Stimulated activated CD4-positive, alpha-beta T cell treated with anti-CD3 and anti-CD28 coated beads, Interleukin-1b, Interleukin-23, amount 100 ng/mL, for 48 hours (primary cell): ENCODE measurements around the gene BACH2.
"Not testable (repeated sequence)": the region's sequence is repeated elsewhere in the genome, so short reads cannot be mapped to it uniquely, and the experiment has no call there.

Source experiments
- DNase-seq: peaks from one replicate; pipeline ENCODE4 v3.0.0-alpha.2; 2020

Gene BACH2

GRCh38 chr6:90119618-90120017, 177.0 kb downstream of the BACH2 start:
- DNase-seq, result no peak

DNA sequence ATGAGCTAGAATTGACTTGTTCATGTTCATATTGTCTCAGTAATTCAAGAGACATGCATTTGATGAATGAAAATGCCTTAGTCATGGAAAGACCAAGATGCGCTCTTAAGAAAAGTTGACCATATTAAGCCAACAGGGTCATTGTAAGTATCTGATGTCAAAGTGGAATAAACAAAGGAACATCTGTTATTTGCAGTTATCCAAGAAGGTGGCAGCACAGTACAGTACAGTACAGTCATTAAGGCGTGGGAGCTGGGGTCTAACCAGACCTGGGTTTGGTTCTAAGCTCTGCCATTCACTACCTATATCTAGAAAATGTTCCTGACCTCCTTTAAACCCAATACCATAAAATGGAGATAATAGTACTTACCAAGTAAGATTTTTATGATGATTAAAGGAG, 178.1 kb downstream of the BACH2 start:
- DNase-seq, result no peak

GRCh38 chr6:90118069-90118468, 178.6 kb downstream of the BACH2 start:
- DNase-seq, result no peak

DNA sequence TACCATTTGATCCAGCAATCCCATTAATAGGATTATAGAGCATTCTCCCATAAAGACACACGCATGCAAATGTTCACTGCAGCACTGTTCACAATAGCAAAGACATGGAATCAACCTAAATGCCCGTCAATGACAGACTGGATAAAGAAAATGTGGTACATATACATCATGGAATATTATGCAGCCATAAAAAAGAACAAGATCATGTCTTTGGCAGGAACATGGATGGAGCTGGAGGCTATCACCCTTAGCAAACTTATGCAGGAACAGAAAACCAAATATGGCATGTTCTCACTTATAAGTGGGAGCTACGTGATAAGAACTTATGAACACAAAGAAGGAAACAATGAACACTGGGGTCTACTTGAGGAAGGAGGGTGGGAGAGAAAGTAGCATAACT, 180.5 kb downstream of the BACH2 start:
- DNase-seq, result not testable (repeated sequence)

DNA sequence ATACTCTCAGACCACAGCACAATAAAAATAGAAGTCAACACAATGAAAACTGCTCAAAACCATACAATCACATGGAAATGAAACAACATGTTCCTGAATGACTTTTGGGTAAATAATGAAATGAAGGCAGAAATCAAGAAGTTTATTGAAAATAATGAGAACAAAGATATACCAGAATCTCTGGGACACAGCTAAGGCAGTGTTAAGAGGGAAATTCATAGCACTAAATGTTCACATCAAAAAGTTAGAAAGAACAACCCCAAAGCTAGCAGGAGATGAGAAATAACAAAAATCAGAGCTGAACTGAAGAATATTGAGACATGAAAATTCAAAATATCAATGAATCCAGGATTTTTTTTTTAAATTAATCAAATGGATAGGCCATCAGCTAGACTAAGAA, 183.3 kb downstream of the BACH2 start:
- no peak for DNase-seq

DNA sequence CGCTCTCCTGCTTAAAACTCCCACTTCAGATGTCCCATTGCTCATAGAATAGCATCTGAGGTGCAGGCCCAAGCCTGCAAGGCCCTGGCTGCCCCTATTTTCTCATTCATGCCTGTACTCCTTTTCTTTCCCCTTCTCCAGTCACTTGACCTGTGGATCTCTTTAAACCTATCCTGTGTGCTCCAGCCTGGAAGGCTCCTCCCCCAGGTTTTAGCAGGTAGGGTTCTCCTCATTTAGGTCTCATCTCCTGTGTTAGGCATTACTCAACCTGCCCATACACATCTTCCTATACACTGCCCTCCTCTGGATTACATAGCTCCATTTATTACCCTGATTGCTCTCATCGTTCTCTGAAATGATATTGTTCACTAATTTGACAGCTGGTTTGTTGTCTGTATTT, 185.3 kb downstream of the BACH2 start:
- DNase-seq, result no peak

GRCh38 chr6:90110971-90111370, 185.7 kb downstream of the BACH2 start:
- DNase-seq, result peak; percentile 71

GRCh38 chr6:90109141-90109540, 187.5 kb downstream of the BACH2 start:
- peak; percentile 48 for DNase-seq

- DNase-seq, result peak; percentile 35
These were observed 188.8 kb downstream of the BACH2 start for GRCh38 chr6:90107771-90108282.

- no peak for DNase-seq
These were observed 189.3 kb downstream of the BACH2 start for GRCh38 chr6:90107371-90107770.

DNA sequence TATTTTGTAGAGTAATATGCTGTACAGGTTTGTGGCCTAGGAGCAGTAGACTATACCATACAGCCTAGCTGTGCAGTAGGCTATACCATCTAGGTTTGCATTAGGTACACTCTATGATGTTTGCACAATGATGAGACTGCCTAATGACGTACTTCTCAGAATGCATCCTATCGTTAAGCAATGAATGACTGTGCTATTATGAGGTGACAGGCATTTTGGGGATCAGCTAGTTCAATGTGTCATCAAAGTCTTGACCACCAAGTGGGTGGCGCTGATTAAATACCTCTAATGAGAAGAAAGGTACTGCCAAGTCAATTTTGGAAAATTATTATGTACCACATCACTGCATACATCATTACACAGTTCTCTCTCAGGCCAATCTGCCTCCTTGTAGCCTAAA, 190.2 kb downstream of the BACH2 start:
- DNase-seq, result no peak

DNA sequence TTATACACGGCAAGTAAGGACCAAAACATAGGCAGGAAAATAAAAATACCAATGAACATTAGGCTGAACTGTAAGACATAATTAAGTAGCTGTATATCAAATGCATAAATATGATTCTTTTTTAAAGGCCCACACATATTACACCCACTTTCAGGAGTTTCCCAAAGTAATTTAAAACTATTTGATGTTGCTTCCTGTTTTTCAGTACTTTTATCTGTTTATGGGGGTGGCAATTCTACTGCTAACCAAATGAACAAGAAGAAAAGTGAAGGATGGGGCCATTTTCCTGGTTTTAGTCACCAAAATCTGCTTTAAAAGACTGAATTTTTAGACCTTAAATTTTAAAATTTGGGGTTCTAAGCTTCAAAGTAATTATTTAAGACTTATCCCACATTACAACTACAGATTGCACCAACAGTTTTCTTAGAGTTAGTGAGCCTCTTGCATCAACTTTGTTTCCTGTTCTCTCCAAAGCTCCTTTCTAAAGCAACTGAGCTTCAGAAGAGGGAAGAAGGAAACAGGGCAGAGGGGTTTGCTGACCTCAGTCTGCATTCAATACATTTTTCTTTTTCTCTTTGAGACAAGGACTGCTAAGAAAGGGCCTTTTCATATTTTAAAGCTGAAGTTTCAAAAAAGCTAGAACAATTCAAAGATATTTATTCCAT, 191.0 kb downstream of the BACH2 start:
- DNase-seq, result no peak

GRCh38 chr6:90103056-90103800, 193.4 kb downstream of the BACH2 start:
- DNase-seq, result peak; percentile 53

- no peak for DNase-seq
These were observed 195.2 kb downstream of the BACH2 start for GRCh38 chr6:90101403-90101802.

GRCh38 chr6:90100059-90100665, 196.5 kb downstream of the BACH2 start:
- no peak for DNase-seq

GRCh38 chr6:90098627-90099026, 198.0 kb downstream of the BACH2 start:
- no peak for DNase-seq

GRCh38 chr6:90098001-90098531, 198.6 kb downstream of the BACH2 start:
- no peak for DNase-seq

- DNase-seq, result no peak
These were observed 199.3 kb downstream of the BACH2 start for GRCh38 chr6:90097356-90097755.

GRCh38 chr6:90096818-90097217, 199.8 kb downstream of the BACH2 start:
- DNase-seq, result no peak

DNA sequence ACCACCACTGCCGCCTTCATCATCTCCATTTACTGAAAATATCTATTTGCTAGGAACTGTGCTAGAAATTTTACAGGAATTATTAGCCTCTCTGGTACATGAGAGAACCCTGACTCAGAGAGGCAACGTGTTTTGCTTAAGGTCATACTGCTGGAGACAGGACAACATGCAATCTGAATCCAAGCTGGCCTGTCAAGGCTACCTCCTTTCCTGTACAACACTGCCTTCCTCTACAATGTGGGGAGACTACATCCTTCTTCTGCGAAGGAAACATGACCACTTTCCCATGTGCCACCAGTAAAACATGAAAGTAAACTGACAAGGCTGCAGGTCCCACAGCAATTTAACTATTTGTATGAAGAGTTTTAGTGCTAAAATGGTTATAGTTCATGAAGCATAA, 200.9 kb downstream of the BACH2 start:
- no peak for DNase-seq

DNA sequence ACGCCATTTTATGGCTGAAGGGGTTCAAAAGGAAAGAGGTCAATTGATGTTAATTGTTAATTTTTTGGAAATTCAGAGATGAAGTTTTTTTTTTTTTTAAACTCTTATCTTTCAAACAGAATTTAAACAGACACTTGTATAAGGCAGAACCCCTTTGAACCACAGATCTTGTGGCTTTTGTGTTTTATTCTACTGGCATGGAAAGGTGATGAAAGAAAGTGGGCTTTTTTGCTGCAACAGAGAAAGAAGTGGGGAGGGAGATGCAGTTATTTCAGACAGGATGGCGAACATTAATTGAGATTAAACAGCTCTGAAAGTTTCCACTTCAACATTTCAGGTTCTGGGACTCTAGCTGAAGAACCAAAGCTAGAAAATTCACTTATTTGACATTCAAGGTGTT, 201.5 kb downstream of the BACH2 start:
- no peak for DNase-seq

- DNase-seq, result no peak
These were observed 203.0 kb downstream of the BACH2 start for GRCh38 chr6:90093558-90094073.

- DNase-seq, result no peak
These were observed 205.8 kb downstream of the BACH2 start for GRCh38 chr6:90090866-90091265.

DNA sequence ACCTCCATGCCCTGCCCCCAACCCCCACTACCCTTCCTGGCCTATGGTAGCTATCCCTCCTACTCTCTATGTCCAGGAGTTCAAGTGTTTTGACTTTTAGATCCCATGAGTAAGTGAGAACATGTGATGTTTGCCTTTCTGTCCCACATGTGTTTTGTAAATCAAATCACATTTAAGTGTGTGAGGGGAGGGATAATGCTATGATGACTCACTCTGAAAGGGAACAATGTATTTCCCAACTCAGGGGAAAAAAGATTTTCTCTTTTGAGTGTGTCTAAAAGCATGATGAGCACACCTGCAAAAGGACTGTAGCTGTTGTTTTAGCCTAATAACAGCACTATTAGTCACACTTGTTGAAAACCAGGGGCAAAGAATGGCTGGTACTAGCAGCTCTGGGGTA, 208.6 kb downstream of the BACH2 start:
- no peak for DNase-seq
